GM10266 (cell line): ENCODE measurements around the gene ZNF697.
"Not testable (repeated sequence)": the region's sequence is repeated elsewhere in the genome, so short reads cannot be mapped to it uniquely, and the experiment has no call there.

ENCODE experiments used
- DNase-seq: peaks from one replicate; pipeline ENCODE4 v3.0.0; 2012; ENCODE audit errors: extremely low spot score
- TF ChIP-seq, protein P1 (sequence below): IDR thresholded peaks from 2 replicates; pipeline ENCODE4 v1.5.1; 2012; ENCODE audit warnings: mild to moderate bottlenecking, low read depth; ENCODE audit not compliant: control insufficient read depth, insufficient read depth; ENCODE audit errors: missing control alignments

Gene ZNF697

DNA sequence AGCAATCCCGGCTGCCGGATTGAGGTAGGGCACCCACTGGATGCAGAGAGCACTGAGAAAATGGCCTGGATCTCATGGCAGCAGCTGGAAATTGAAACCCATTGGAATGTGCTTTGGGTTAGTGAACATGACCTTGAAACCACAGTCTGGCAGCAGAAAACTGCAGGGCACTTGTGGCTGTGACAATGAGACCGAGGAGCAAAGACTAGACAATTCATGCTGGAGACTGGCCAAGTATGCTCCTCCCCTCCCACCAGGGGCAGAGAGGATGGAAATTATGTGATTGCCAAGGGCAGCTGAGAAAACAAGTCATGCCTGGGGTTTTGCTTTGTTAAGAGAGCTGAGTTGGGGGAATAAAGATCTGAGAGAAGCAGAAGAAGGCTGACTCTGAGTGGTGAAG is 60.7 kb downstream of the ZNF697 start:
- DNase-seq: no peak
- TF ChIP-seq, protein P1, sequence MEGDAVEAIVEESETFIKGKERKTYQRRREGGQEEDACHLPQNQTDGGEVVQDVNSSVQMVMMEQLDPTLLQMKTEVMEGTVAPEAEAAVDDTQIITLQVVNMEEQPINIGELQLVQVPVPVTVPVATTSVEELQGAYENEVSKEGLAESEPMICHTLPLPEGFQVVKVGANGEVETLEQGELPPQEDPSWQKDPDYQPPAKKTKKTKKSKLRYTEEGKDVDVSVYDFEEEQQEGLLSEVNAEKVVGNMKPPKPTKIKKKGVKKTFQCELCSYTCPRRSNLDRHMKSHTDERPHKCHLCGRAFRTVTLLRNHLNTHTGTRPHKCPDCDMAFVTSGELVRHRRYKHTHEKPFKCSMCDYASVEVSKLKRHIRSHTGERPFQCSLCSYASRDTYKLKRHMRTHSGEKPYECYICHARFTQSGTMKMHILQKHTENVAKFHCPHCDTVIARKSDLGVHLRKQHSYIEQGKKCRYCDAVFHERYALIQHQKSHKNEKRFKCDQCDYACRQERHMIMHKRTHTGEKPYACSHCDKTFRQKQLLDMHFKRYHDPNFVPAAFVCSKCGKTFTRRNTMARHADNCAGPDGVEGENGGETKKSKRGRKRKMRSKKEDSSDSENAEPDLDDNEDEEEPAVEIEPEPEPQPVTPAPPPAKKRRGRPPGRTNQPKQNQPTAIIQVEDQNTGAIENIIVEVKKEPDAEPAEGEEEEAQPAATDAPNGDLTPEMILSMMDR: no peak

DNA sequence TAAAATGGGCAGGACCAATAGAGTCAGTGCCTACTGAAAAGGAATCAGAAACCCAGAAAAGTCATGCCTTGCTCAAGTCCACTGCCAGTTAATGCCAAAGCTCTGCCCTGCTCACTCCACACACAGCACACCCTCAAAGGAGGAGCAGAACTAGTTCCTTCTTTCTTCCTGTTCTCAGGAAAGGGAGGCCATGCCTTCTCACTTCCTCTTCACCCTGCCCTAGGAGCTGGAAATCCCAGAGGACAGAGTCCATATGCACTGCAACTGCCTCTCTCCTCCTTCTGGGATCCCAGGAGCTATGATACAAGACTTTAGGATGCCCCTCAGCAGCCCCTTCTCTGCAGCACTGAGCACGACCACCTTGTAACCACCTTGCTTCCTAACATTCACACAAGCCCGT is 62.3 kb downstream of the ZNF697 start:
- DNase-seq: not testable (repeated sequence)

DNA sequence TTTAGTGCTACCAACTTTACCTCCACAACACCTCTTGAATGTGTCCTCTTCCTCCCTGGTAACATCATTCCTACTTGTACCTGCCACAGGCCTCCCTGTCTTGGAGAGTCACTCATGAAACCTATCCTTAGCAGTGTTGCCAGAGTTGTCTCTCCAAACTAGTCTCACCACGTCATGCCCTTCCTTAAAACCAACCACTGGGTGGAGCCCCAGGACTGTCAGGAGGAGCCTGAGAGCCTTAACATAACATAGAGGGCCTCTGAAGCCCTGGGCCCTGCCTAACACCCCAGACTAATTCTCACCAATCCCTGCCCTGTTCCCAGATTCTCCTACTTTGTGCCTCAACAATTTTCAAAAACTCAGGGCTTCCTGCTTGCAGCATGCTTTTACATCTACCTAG is 65.3 kb downstream of the ZNF697 start:
- TF ChIP-seq, protein P1: peak; percentile 42
- peak; percentile 8 for DNase-seq

DNA sequence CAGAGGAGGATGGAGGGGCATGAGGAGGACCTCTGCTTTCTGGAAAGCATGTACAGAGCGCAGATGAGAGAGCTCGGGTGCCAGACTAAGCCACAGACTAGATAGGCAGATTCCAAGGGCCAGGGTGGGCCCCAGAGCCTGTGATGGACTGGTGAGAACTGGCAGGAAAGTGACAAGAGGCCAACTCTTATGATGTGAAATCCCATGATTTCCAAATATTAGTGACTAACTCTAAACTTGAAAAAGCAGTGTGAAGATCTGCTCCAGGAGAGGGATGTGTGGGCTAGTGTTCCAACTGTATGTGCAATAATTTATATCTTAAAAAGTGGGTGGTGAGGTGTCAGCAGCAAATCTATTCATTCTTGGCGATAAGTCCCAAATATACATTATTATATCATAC is 67.0 kb downstream of the ZNF697 start:
- not testable (repeated sequence) for DNase-seq

DNA sequence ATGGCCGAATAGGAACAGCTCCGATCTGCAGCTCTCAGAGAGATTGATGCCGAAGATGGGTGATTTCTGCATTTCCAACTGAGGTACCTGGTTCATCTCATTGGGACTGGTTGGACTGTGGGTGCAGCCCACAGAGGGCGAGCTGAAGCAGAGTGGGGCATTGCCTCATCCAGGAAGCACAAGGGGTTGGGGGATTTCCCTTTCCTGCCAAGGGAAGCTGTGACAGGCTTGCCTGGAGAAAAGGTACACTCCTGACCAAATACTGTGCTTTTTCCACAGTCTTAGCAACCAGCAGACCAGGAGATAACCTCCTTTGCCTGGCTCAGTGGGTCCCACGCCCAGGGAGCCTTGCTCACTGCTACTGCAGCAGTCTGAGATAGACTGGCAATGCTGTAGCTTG is 74.2 kb downstream of the ZNF697 start:
- TF ChIP-seq, protein P1: no peak
- no peak for DNase-seq

DNA sequence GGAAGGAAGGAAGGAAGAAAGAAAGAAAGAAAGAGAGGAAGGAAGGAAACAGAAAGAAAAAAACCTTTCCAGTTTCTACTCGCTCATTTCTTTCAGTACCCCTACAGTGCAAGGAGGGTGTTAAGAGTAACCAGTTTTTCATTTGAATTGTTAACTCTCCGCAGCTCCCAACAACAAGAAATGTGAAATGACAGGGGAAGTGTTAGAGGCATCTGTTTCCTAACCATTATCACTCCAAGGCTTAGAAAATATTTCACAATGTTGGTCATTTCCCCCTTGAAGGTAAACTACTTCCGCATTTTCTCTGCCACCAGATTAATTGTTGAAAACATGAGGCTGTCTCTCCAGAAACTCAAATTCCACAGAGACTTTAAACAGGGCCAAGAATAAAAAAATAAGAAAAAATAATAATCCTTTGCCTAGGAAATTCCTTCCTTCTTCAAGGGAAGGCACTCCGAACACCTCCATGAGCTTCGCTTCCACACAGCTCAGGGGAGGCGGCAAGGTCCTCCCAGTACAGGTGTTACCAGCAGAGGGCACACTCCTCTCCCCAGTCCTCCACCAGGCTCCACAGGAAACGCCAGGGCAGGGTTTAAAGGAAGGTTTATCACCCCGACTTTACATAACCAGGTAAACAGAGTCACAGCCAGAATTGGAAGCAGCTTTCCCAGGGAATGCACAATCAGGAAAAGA is 78.0 kb downstream of the ZNF697 start:
- DNase-seq: not testable (repeated sequence)
